PC-3 (cell line): ENCODE results near the gene BMP2K.

Source experiments
- CTCF ChIP-seq: fragments of 300-600 bp; sonication (generic); conservative IDR thresholded peaks from 2 replicates; pipeline ENCODE4 v1.5.1; 2017; ENCODE audit warnings: antibody characterized with exemption, low read depth, mild to moderate bottlenecking, low read length
- EZH2 ChIP-seq: fragments of 300-600 bp; sonication (generic); IDR thresholded peaks from one replicate; pipeline ENCODE4 v1.6.1; 2017; ENCODE audit warnings: antibody characterized with exemption, mild to moderate bottlenecking, low read length; ENCODE audit not compliant: unreplicated experiment
- EZH2phosphoT487 ChIP-seq: fragments of 300-600 bp; sonication (generic); IDR thresholded peaks from 2 replicates; pipeline ENCODE4 v1.6.1; 2018; ENCODE audit warnings: mild to moderate bottlenecking, antibody characterized with exemption, low read length, borderline replicate concordance

- TF ChIP-seq EZH2, result no peak
- no peak for TF ChIP-seq CTCF
- no peak for TF ChIP-seq EZH2phosphoT487
Observed at GRCh38 chr4:78734441-78735162, 41.5 kb upstream of the BMP2K start.
